LNCAP (cell line): ENCODE results near the gene LRIF1.

Experiments
- TF ChIP-seq, protein P1 (sequence below): fragments of 450-650 bp; IDR thresholded peaks from 2 replicates; pipeline ENCODE4 v1.5.1; 2017; ENCODE audit warnings: mild to moderate bottlenecking

LRIF1 gene

DNA sequence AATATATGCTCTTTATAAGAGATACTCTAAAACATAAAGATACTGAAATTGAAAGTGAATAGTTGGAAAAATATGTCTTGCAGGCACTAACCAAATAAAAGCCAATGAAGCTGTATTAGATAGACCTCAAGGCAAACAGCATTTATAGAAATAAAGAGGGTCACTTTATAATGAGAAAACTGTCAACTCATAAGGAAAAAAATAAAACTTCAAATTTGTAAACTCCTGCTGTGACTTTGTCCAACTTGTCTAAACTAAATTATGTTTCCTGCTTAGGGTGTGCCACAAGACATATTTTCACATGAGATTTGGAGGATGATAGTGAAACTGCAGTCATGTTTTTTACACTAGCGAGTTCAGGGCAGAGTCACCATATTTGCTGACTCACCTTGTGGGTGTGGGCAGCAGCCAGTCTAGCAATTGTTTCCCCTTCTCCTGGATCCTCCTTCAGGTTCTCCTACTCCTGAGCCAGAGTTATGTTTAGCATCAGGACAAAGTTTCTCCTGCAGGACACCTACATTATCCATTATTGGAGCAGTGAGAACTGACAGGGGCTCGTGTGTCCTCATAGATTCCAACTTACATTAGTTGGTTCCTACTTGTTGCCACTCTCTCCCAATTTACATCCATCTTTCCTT lies 46.9 kb downstream of the LRIF1 start:
- TF ChIP-seq, protein P1, sequence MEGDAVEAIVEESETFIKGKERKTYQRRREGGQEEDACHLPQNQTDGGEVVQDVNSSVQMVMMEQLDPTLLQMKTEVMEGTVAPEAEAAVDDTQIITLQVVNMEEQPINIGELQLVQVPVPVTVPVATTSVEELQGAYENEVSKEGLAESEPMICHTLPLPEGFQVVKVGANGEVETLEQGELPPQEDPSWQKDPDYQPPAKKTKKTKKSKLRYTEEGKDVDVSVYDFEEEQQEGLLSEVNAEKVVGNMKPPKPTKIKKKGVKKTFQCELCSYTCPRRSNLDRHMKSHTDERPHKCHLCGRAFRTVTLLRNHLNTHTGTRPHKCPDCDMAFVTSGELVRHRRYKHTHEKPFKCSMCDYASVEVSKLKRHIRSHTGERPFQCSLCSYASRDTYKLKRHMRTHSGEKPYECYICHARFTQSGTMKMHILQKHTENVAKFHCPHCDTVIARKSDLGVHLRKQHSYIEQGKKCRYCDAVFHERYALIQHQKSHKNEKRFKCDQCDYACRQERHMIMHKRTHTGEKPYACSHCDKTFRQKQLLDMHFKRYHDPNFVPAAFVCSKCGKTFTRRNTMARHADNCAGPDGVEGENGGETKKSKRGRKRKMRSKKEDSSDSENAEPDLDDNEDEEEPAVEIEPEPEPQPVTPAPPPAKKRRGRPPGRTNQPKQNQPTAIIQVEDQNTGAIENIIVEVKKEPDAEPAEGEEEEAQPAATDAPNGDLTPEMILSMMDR = no peak

DNA sequence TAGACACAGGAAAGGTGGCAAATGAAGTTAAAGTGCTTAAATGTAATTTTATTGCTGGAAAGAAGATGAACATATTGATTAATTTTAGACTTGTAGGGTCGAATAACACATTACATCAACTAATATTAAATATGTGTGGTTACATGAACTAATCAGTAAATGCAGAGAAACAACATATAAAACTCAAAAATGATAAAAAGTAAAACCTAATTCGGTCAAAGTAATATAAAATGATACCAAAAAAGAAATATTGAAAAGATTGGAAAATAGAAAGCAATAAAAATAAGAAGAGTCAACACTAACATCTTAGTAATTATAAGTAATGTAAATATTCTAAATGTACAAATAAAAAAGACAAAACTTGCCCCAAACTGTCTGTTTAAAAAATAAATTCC lies 47.5 kb downstream of the LRIF1 start:
- TF ChIP-seq, protein P1 = no peak

DNA sequence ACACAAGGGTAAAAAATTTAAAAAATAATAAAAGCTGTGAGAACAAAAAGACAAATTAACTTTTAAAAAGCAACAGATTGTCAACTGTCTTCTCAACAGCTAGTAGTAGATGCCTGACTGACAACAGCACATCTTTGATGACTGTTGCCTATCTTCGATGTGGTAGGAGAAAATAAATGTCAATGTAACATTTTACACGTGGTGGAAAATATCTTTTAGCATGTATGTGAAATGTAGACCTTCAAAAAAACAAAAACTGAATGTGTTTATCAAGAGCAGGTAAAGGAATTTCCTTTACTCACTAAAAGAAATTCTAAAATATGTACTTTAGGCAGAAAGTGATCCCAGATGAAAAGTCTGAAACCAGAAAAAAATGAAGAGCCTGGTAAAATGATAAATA lies 47.9 kb downstream of the LRIF1 start:
- TF ChIP-seq, protein P1 = no peak

DNA sequence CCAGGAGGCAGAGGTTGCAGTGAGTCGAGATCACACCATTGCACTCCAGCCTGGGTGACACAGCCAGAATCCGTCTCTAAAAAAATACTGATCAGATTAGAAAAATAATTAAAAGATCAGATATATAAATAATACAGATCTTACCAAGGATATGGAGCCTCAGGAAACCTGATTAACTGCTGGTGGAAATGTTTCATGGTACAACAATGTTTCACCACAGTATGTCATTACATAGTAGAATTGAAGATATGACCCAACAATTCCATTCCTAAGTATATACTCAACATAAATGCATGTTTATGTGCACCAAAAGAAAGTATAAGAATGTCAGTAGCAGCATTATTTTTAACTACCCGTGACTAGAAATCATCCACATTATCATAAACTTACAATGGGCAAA lies 49.0 kb downstream of the LRIF1 start:
- TF ChIP-seq, protein P1 = no peak

DNA sequence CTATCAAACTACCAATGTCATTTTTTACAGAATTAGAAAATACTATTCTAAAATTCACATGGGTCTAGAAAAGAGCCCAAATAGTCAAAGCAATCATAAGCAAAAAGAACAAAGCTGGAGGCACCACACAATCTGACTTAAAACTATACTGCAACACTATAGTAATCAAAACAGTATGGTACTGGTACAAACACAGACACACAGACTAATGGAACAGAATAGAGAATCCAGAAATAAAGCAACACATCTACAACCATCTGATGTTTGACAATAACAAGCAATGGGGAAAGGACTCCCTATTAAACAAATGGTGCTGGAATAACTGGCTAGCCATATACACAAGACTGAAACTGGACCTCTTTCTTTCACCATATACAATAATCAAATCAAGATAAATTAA lies 50.9 kb downstream of the LRIF1 start:
- TF ChIP-seq, protein P1 = no peak

DNA sequence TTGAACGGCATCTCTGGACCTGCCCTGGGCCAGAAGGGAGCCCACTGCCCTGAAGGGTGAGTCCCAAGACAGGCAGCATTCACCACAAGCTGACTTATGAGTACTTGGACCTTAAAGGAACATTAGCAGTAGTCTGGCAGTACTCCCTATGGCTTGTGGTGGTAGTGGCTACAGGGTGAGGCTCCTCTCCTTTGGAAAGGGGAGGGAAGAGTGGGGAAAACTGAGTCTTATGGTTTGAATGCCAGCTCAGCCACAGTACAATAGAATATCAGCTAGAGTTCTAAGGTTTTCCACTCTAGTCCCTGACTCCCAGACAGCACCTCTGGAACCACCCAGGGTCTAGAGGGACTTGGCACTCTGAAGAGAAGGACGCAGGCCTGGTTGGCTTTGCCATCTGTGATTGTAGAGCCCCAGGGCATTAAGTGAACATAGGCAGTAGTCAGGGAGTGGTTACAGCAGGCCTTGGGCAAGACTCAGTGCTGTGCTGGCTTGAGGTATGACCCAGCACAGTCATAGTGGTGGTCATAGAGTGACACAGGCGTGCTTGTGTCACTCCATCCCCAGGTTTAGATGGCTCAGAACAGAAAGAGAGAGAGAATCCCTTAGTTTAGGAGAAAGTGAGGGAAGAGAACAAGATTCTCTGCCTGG lies 59.7 kb downstream of the LRIF1 start:
- TF ChIP-seq, protein P1 = no peak

DNA sequence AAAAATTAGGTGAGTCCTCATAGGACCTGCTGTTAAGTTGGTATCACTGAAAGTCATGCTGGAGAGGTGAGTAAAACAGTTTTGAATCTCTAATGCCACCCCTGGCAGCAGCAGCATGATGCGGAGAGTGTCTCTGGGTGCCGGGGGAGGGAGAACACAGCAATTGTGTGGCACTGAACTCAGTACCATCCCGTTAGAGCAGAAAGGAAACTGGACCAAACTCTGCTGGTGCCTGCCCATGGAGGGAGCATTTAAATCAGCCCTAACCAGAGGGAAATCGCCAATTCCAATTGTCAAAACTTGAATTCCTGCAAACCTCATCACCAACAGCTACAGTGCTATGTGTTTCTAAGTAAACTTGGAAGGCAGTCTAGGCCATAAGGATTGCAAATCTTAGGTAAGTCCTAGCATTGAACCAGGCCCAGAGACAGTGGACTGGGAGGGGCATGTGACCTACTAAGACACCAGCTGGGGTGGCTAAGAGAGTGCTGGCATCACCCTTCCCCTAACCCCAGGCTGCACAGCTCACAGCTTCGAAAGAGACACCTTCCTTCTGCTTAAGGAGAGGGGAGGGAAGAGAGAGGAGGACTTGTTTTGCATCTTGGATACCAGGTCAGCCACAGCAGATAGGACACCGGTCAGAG lies 60.8 kb downstream of the LRIF1 start:
- TF ChIP-seq, protein P1 = no peak
